T47D (cell line): Measurements from ENCODE around the gene ALCAM.

ENCODE experiments used
- DNase-seq, 2 experiments: peaks; one replicate each; pipeline versions ENCODE4 v3.0.0 to v3.0.0-alpha.2; 2011 to 2012; ENCODE audit warnings: low read depth in 1 of 2, low spot score in 1 of 2
- JUND ChIP-seq: IDR thresholded peaks from 2 replicates; pipeline ENCODE4 v1.6.1; 2012; ENCODE audit warnings: low read depth
- in situ Hi-C: cut with HindIII; loops from 2 replicates; pipeline ENCODE4 v1.10.0; 2016; ENCODE audit warnings: low sequenced_read_pairs, low pct_unique_long_range_greater_than_20kb

Gene ALCAM

GRCh38 chr3:105429034-105429762 lies 62.5 kb downstream of the ALCAM start:
- TF ChIP-seq JUND: no peak
- in situ Hi-C loops: no loop called here
- DNase-seq: no peak

GRCh38 chr3:105430455-105430854 lies 63.7 kb downstream of the ALCAM start:
- in situ Hi-C loops: no loop called here
- DNase-seq: no peak

GRCh38 chr3:105431200-105431599 lies 64.5 kb downstream of the ALCAM start:
- no peak for TF ChIP-seq JUND
- in situ Hi-C loops: no loop called here
- no peak for DNase-seq

More at GRCh38 chr3:105430455-105430854, 63.7 kb downstream of the ALCAM start:
- TF ChIP-seq JUND: no peak

- in situ Hi-C loops: no loop called here
- no peak for DNase-seq
- TF ChIP-seq JUND: no peak
Measured at GRCh38 chr3:105435277-105435676, 68.6 kb downstream of the ALCAM start.

GRCh38 chr3:105436687-105437086 lies 70.0 kb downstream of the ALCAM start:
- in situ Hi-C loops: no loop called here
- DNase-seq: no peak
- no peak for TF ChIP-seq JUND

- in situ Hi-C loops: no loop called here
- TF ChIP-seq JUND: no peak
- no peak for DNase-seq
Measured at GRCh38 chr3:105440113-105440512, 73.4 kb downstream of the ALCAM start.

- in situ Hi-C loops: no loop called here
- DNase-seq: no peak
- no peak for TF ChIP-seq JUND
Measured at GRCh38 chr3:105444725-105445124, 78.0 kb downstream of the ALCAM start.

GRCh38 chr3:105448338-105448982 lies 81.8 kb downstream of the ALCAM start:
- in situ Hi-C loops: no loop called here
- no peak for DNase-seq
- no peak for TF ChIP-seq JUND

- in situ Hi-C loops: no loop called here
- no peak for TF ChIP-seq JUND
- DNase-seq: no peak
Measured at GRCh38 chr3:105449414-105449813, 82.7 kb downstream of the ALCAM start.

- no peak for TF ChIP-seq JUND
- DNase-seq: no peak
- in situ Hi-C loops: no loop called here
Measured at GRCh38 chr3:105456017-105456416, 89.3 kb downstream of the ALCAM start.

GRCh38 chr3:105458518-105459215 lies 92.0 kb downstream of the ALCAM start:
- DNase-seq: no peak
- TF ChIP-seq JUND: no peak
- in situ Hi-C loops: no loop called here

GRCh38 chr3:105459566-105460290 lies 93.0 kb downstream of the ALCAM start:
- in situ Hi-C loops: no loop called here
- TF ChIP-seq JUND: no peak
- no peak for DNase-seq

- no peak for DNase-seq
- TF ChIP-seq JUND: no peak
- in situ Hi-C loops: no loop called here
Measured at GRCh38 chr3:105463620-105464019, 96.9 kb downstream of the ALCAM start.
